Motor neuron (in vitro differentiated cells): ENCODE data around the gene BIRC7. TPM values are rescaled to one million over a fixed set of nuclear protein-coding genes. Genes with fewer than 3 reads are reported as not detected.

Experiments used
- ATAC-seq, 8 experiments: fragments of 200-7000 bp; cut with Tn5 transposase; replicated peaks in 6 of 8; 2 replicates each; pipeline ENCODE4 v1.8.0; 2021; ENCODE audit warnings: mild to moderate bottlenecking in 8 of 8, moderate library complexity in 8 of 8
- H3K27ac ChIP-seq, 2 donors: fragments of 250-450 bp; sonication (Bioruptor Pico); 2 replicates each; pipeline ENCODE4 v1.9.0; 2021; ENCODE audit warnings: antibody characterized with exemption in 2 of 2, mild to moderate bottlenecking in 2 of 2, moderate library complexity in 1 of 2
- H3K4me1 ChIP-seq, 2 donors: fragments of 250-450 bp; sonication (Bioruptor Pico); replicated peaks in 1 of 2; 2 replicates each; pipeline ENCODE4 v1.6.1; 2021; ENCODE audit warnings: antibody characterized with exemption in 2 of 2, mild to moderate bottlenecking in 2 of 2, moderate library complexity in 1 of 2
- H3K4me3 ChIP-seq, 5 donors: fragments of 250-450 bp; sonication (Bioruptor Pico); 2 replicates each; pipeline ENCODE4 v1.9.0; 2021; ENCODE audit warnings: antibody characterized with exemption in 5 of 5, mild to moderate bottlenecking in 5 of 5, moderate library complexity in 4 of 5
- WGBS, 10 experiments: fragments of 450-650 bp; shearing (Covaris generic); methylation state at CpG; one replicate each; pipeline ENCODE4 v1.0.0; 2022; 5-methylcytosine and 5-hydroxymethylcytosine counted together
- in situ Hi-C, 9 experiments: fragments of 400-800 bp; cut with MboI; loops; one replicate each; pipeline ENCODE4 v1.15.0; 2021; ENCODE audit warnings: low sequenced_read_pairs in 9 of 9, low pct_unique_long_range_greater_than_20kb in 2 of 9; ENCODE audit not compliant: unreplicated experiment in 9 of 9
- total RNA-seq, 8 experiments: library from RNA; unstranded; fragments of 300-600 nt; gene quantifications; 2 replicates each; pipeline versions ENCODE4 v1.2.3 to v1.2.4, GENCODE V29; 2022

BIRC7 gene
- total RNA-seq, 8 experiments from 2014 or later: 0.29 to 14.1 (median 2.2) TPM; not detected in 2

DNA sequence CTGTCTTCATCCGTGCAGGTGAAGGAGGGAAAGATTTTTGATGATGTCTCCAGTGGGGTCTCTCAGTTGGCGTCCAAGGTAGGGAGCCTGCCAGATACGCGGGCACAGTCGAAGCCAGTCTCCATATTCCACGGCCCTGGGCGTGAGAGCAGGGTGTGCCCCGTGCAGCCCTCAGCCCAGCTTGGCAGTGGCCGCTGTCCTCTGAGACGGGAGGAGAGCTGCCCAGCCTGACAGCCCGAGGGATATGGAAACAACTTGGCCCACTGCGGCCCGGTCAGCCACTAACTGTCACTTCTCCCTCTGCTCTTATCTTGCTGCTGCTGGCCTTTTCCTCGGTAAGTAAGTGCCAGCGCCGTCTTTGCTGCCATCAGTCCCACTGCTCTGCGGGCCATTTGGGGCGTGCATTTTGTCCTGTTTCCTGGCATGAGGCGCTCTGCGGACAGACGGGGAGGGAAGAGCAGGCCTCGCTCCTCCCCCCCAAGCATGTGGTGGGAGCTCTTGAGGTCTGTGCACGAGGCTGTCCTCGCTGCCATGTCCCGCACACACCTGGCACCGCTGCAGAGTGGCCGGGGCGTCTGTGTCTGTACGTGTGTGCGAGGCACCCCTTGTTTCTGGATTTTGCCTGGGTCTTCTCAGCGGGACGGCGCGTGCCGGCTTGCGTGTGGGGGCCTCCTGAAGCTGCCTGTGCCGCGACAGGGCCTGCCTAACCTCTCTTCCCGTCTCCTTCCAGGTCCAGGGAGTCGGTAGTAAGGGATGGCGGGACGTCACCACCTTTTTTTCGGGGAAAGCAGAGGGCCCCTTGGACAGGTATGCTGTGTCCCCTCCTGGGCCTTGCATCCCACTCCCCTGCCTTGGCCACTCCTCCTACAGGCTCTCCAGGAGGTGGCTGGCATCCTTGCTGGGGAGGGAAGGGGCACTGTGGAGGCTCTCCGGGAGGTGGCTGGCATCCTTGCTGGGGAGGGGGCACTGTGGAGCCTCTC is 50.2 kb downstream of the BIRC7 start:
- H3K4me3 ChIP-seq: no peak overlapping the region
- 80 to 100% (median 99%) methylated on average over 1 to 12 of the region's 44 CpGs; no CpG with 5 or more reads in 3 of the 10 experiments for WGBS, 10 experiments
- no peak for ATAC-seq
- H3K4me1 ChIP-seq: peaks cover 0 to 3% of the 10 kb centered on the region in 2 donors
- in situ Hi-C loops: loop anchor here in 1 of 9 experiments (25.0 kb wide), 1 partner anchor 101 kb away; no protein-coding TSS in a partner anchor
- H3K27ac ChIP-seq: no peak overlapping the region

GRCh38 chr20:63286781-63287696 is 51.3 kb downstream of the BIRC7 start:
- ATAC-seq: peak in 2 of 8 experiments; percentile 39 to 42
- 80 to 100% (median 93%) methylated on average over 1 to 8 of the region's 23 CpGs; no CpG with 5 or more reads in 5 of the 10 experiments for WGBS, 10 experiments
- Histone ChIP-seq H3K27ac (no peak overlapping the region), H3K4me1 (peaks cover 6 to 8% of the 10 kb centered on the region in 2 donors), H3K4me3 (no peak overlapping the region)
- in situ Hi-C loops: loop anchor here in 1 of 9 experiments (25.0 kb wide), 1 partner anchor 100 kb away; no protein-coding TSS in a partner anchor

GRCh38 chr20:63287697-63288580 is 52.2 kb downstream of the BIRC7 start:
- Histone ChIP-seq H3K27ac (no peak overlapping the region), H3K4me1 (peaks cover 6 to 8% of the 10 kb centered on the region in 2 donors), H3K4me3 (no peak overlapping the region)
- no peak for ATAC-seq
- in situ Hi-C loops: loop anchor here in 1 of 9 experiments (25.0 kb wide), 1 partner anchor 99 kb away; no protein-coding TSS in a partner anchor
- 82 to 100% (median 91%) methylated on average over 2 to 13 of the region's 55 CpGs; no CpG with 5 or more reads in 7 of the 10 experiments for WGBS, 10 experiments

DNA sequence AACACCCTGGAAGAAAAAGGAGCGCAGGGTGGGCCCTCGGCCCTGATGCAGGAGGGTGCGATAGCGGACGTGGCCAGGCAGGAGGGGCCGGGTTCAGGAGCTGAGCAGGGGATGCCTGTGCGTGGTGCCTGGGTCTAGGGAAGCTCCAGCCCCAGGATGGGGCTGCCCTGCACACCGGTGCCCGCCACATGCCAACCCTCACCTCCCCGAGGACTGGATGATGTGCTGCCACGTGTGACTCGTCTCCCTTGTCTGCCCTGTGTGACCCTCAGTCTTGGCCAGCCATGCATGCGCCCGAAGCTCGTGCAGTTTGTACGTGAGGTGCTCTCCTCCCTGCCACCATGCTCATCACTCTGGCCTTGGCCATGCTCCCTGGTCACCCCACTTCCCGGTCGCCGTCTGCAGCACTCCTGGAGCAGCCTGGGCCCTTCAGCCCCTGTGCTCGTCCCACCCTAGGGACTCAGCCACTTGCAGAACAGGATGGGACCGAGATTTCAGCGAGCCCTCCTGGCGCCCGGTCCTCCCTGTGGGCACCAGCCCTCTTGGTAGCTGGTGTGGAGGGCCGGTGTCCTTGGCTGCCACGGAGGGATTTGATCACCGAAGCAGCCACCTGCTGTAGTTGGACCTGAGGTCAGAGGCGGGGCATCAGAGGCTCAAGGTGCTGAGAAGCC is 53.0 kb downstream of the BIRC7 start:
- Histone ChIP-seq H3K4me3 (no peak overlapping the region), H3K27ac (no peak overlapping the region), H3K4me1 (peaks cover 6 to 8% of the 10 kb centered on the region in 2 donors)
- ATAC-seq: peak in 4 of 8 experiments; percentile 1 to 6 (median 3)
- in situ Hi-C loops: loop anchor here in 1 of 9 experiments (25.0 kb wide), 1 partner anchor 99 kb away; no protein-coding TSS in a partner anchor
- WGBS, 10 experiments: 73 to 93% (median 83%) methylated on average over 2 to 8 of the region's 28 CpGs; no CpG with 5 or more reads in 6 of the 10 experiments

- ATAC-seq: no peak
- Histone ChIP-seq H3K4me1 (peaks cover 6 to 9% of the 10 kb centered on the region in 2 donors), H3K27ac (no peak overlapping the region), H3K4me3 (no peak overlapping the region)
- 87% methylated on average over 3 of the region's 25 CpGs; no CpG with 5 or more reads in 9 of the 10 experiments for WGBS, 10 experiments
- in situ Hi-C loops: loop anchor here in 1 of 9 experiments (25.0 kb wide), 1 partner anchor 98 kb away; no protein-coding TSS in a partner anchor
These were observed 53.8 kb downstream of the BIRC7 start for GRCh38 chr20:63289311-63290135.

Other genes starting within 250 kb of the BIRC7 start
- gene BHLHE23, start 228.9 kb upstream of the BIRC7 start, total RNA-seq: under 1 TPM in 3 of 8 experiments, not detected in 5; 0.21 to 0.52 (median 0.22) TPM
- gene YTHDF1, start 19.8 kb upstream of the BIRC7 start, total RNA-seq: 10 to 100 TPM; 22.9 to 38.5 (median 33.6) TPM
- 100 to 1,000 TPM in 1 of 8 experiments, 10 to 100 TPM in 4, under 1 TPM in 3; 0.31 to 102 (median 18.5) TPM for gene NKAIN4, start 18.6 kb downstream of the BIRC7 start, total RNA-seq
- gene ARFGAP1, start 36.9 kb downstream of the BIRC7 start, total RNA-seq: 100 to 1,000 TPM in 1 of 8 experiments, 10 to 100 TPM in 7; 37.1 to 103 (median 66.8) TPM
- gene COL20A1, start 57.3 kb downstream of the BIRC7 start, total RNA-seq: 1 to 10 TPM in 1 of 8 experiments, under 1 TPM in 7; 0.13 to 1.6 (median 0.55) TPM
- gene CHRNA4, start 125.4 kb downstream of the BIRC7 start, total RNA-seq: 10 to 100 TPM in 4 of 8 experiments, 1 to 10 TPM in 3, under 1 TPM in 1; 0.54 to 29.1 (median 12.5) TPM
- 100 to 1,000 TPM in 1 of 8 experiments, 10 to 100 TPM in 4, 1 to 10 TPM in 1, under 1 TPM in 2; 0.18 to 124 (median 58.4) TPM for gene KCNQ2, start 236.8 kb downstream of the BIRC7 start, total RNA-seq